ENCODE measurements around the gene AOX1. TPM values are rescaled to one million over a fixed set of nuclear protein-coding genes. Genes with fewer than 3 reads are reported as not detected.

Gene AOX1
- total RNA-seq, 1 donor from 2014 or later, result 24.3 TPM

DNA sequence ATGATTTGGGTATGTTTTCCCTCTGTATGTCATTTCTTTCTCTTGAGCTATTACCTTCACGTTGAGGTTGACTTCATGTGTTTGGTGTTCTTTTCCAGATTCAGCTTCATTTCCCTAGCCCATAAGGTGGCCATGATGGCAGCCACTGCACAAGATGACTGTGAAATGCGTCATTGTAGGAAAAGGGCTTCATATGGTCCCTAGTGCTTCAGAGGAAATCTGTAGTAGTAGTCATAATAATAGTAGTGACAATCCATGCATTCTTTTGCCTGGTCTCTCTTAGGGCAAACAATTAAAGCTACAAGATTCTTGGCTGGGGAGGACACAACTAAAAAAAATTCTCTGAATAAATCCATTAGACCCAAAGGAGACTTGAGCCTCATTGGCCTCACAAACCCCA lies 28.4 kb downstream of the AOX1 start:
- ATAC-seq (no peak), DNase-seq (no peak)
- intact Hi-C loops (cut with DNase I), result no loop called here
- no peak overlapping the region for H3K4me3 ChIP-seq
- no peaks in the 10 kb centered on the region for H3K9me3 ChIP-seq
- no peaks in the 10 kb centered on the region for H3K36me3 ChIP-seq
- TF ChIP-seq CTCF (IDR thresholded peaks at IDR 0.05), result no peak
- no peaks in the 10 kb centered on the region for H3K4me1 ChIP-seq
- H3K27ac ChIP-seq, result no peak overlapping the region
- no peaks in the 10 kb centered on the region for H3K27me3 ChIP-seq

DNA sequence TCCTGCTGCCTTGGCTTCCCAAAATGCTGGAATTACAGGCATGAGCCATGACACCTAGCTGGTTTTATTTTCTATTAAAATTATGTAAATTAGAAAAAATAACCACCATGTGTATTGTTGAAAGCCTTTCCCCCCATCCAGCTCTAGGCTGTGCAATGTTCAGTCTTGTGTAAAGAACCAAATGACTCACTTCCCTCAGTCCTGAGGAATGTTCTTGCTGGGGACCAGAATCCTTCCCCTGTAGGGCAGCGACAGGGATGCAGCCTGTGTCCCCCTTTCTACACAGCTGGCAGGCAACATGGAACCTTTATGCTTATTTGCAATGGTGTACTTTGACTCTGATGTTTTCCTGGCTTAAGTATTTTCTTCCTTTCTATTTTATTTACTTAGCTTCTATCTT lies 29.4 kb downstream of the AOX1 start:
- Histone ChIP-seq H3K27ac (no peak overlapping the region), H3K36me3 (no peaks in the 10 kb centered on the region), H3K4me3 (no peak overlapping the region), H3K4me1 (no peaks in the 10 kb centered on the region), H3K27me3 (no peaks in the 10 kb centered on the region), H3K9me3 (no peaks in the 10 kb centered on the region)
- no peak for TF ChIP-seq CTCF (IDR thresholded peaks at IDR 0.05)
- no peak for DNase-seq
- ATAC-seq, result peak; percentile 76
- intact Hi-C loops (cut with DNase I), result no loop called here

DNA sequence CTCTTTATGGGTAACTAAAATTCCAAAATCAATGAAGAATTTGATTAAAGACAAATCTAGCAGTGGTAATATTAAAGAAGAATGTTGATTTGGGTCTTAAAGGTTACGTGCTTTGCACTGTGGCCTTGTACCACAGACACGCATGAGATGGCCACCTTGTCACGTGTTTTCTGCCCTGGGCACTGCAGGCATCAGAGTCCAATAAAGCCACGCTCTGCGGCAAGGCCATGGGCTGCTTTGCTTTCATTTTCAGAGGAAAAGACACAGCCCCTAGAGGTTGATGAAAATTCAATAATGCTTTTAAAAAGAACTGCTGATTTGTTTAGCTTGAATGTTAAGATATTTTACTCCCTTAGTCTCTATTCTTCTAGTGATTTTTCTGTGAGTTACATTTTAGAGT lies 30.4 kb downstream of the AOX1 start:
- H3K36me3 ChIP-seq, result no peaks in the 10 kb centered on the region
- no peak for TF ChIP-seq CTCF (IDR thresholded peaks at IDR 0.05)
- intact Hi-C loops (cut with DNase I), result no loop called here
- no peak for DNase-seq
- no peak overlapping the region for H3K4me3 ChIP-seq
- no peaks in the 10 kb centered on the region for H3K4me1 ChIP-seq
- H3K9me3 ChIP-seq, result no peaks in the 10 kb centered on the region
- no peak overlapping the region for H3K27ac ChIP-seq
- H3K27me3 ChIP-seq, result no peaks in the 10 kb centered on the region
- ATAC-seq, result peak; percentile 33

DNA sequence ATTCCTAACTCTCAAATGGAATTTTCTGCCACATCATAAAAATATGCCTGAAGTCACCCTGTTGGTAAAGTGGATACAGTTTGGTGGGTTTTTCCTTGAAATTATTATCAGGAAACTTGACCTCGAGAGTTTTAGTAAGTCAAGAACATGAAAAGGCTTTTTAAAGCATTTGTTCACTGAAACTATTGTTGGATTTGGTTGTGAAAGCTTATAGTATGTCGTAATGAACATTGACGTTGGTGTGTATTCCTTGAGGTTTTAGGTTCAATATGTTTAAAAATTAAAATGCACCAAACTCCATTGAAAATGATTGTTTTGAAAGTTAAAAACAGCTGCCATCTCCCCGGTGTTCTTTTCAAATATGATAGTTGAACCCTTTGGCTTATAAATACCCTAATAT lies 30.8 kb downstream of the AOX1 start:
- Histone ChIP-seq H3K36me3 (no peaks in the 10 kb centered on the region), H3K27ac (no peak overlapping the region), H3K27me3 (no peaks in the 10 kb centered on the region), H3K9me3 (no peaks in the 10 kb centered on the region), H3K4me1 (no peaks in the 10 kb centered on the region), H3K4me3 (no peak overlapping the region)
- intact Hi-C loops (cut with DNase I), result no loop called here
- ATAC-seq (no peak), DNase-seq (no peak)
- TF ChIP-seq CTCF (IDR thresholded peaks at IDR 0.05), result no peak

GRCh38 chr2:200617156-200618053 lies 31.6 kb downstream of the AOX1 start:
- H3K36me3 ChIP-seq, result no peaks in the 10 kb centered on the region
- no peaks in the 10 kb centered on the region for H3K4me1 ChIP-seq
- no peak for TF ChIP-seq CTCF (IDR thresholded peaks at IDR 0.05)
- DNase-seq, result no peak
- no peak overlapping the region for H3K4me3 ChIP-seq
- no peaks in the 10 kb centered on the region for H3K27me3 ChIP-seq
- intact Hi-C loops (cut with DNase I), result no loop called here
- no peak for ATAC-seq
- no peak overlapping the region for H3K27ac ChIP-seq
- no peaks in the 10 kb centered on the region for H3K9me3 ChIP-seq
